ENCODE results near the gene SH3PXD2A.
A peak's percentile ranks its signal among the peaks of the same experiment; 100 is the strongest.
"Not testable (repeated sequence)": the region's sequence is repeated elsewhere in the genome, so short reads cannot be mapped to it uniquely, and the experiment has no call there.

Gene SH3PXD2A

GRCh38 chr10:103770139-103770538, 85.2 kb downstream of the SH3PXD2A start:
- no peak for DNase-seq (ENCODE audit: low read depth in 1 of 2, low spot score in 1 of 2)

- DNase-seq (ENCODE audit: low read depth in 1 of 2, low spot score in 1 of 2), result no peak
Measured at GRCh38 chr10:103769176-103769575, 86.2 kb downstream of the SH3PXD2A start.

DNA sequence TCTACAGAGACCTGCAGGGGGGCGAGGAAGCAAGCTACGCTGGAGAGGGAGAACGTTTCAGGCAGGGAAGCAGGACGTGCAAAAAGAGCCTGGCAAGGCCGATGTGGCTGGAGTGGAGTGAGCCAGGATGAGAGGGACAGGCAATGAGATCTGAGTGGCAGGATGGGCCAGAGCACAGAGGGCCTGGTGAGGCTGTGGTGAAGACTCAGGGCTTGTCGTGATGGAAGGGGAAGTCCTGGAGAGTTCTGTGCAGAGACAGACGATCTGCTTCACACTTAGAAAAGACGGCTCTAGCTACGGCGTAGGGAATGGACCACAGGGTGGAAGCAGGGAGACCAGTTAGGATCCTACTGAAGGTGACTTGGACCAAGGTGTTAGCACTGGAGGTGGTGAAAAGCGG, 87.0 kb downstream of the SH3PXD2A start:
- no peak for DNase-seq (ENCODE audit: low read depth in 1 of 2, low spot score in 1 of 2)

DNA sequence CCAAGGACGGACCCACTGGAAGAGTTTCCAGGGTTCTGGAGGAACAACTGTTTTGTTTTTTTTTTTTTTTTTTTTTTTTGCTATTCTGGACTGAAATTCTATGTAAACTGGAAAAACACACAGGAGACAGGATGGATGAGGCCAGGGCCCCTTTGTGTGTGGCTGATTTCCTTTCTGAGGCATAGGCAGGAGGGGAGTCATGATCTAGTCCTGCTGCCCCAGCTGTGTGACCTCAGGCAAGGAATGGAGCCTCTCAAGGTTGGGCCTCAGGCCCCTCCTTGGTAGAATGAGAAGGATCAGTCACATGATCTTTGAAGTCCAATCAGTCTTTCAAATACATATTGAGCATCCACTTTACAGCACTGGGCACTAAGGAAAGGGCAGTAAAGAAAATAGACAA, 87.6 kb downstream of the SH3PXD2A start:
- no peak for DNase-seq (ENCODE audit: low read depth in 1 of 2, low spot score in 1 of 2)

GRCh38 chr10:103766751-103767505, 88.4 kb downstream of the SH3PXD2A start:
- DNase-seq (ENCODE audit: low read depth in 1 of 2, low spot score in 1 of 2), result no peak

DNA sequence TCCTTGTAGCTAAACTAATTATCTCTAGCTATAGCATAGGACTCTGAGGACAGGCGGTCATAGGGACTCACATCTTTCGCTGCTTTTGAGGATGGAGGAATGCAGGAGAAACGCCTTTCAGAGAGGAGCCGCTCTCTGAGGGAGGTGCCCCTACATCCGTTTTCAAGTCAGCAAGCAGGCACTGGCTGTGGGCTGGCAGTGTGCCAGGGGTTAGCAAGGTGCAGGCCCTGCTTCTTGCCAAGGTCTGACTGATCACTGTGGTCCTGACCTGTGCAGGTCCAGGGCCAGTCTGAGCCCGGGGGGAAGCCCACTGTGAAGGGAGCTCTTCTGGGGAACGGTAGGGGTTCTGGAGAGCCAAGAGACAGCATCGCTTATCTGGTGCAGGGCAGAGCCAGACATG, 89.4 kb downstream of the SH3PXD2A start:
- DNase-seq (ENCODE audit: low read depth in 1 of 2, low spot score in 1 of 2), result peak; percentile 45 to 46

DNA sequence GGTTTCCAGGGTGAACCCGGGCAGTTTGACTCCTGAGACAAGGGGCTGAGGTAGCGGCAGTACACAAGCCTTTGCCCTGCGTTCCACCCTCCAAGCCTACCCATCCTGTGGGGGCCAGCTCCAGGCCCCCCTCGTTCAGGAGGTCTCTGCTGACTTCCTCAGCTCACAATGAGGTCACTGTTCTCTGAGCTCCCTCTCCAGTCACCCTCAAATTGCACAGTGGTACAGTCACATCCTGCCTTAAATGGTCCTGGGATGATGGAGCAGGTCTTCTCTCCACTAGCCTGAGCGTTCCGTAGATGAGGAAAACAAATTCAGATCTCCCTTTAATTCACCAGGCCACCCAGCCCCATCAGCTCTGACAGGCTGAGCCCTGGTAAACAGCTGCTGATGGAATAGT, 90.2 kb downstream of the SH3PXD2A start:
- no peak for DNase-seq (ENCODE audit: low read depth in 1 of 2, low spot score in 1 of 2)

GRCh38 chr10:103764296-103765088, 90.9 kb downstream of the SH3PXD2A start:
- DNase-seq (ENCODE audit: low read depth in 1 of 2, low spot score in 1 of 2), result no peak

GRCh38 chr10:103763374-103764202, 91.8 kb downstream of the SH3PXD2A start:
- no peak for DNase-seq (ENCODE audit: low read depth in 1 of 2, low spot score in 1 of 2)

DNA sequence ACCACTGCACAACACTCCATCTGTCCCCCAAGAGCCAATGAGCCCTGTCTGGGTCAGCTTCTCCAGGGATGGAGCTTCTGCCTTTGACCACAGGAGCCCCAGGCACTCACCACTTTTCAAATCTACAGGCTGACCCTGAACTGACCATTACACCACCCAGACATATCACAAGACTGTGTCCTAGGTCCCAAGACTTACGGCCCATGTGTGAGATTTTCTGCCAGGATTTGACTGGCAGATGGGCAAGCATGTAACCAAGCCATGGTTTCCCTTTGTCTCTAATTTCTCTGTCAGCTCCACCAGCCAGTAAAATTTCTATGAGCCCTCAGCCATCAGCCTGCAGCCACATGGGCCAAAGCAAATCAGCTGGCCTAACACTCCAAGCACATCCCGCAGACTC, 92.5 kb downstream of the SH3PXD2A start:
- DNase-seq (ENCODE audit: low read depth in 1 of 2, low spot score in 1 of 2), result no peak

DNA sequence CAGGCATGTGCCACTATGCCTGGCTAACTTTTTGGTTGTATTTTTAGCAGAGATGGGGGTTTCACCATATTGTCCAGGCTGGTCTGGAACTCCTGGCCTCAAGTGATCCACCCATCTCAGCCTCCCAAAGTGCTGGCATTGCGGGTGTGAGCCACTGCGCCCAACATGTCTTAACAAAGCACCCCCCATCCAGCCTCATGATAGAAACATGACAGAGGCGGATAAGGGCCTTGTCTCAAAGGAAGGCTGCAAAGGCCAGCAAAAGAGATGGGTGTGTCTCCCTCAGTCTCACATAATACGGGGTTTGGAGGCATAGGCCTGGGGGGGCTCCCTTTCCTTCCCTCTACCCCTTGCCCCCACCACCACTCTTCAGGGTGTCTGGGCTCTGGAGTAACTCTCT, 93.2 kb downstream of the SH3PXD2A start:
- no peak for DNase-seq (ENCODE audit: low read depth in 1 of 2, low spot score in 1 of 2)

DNA sequence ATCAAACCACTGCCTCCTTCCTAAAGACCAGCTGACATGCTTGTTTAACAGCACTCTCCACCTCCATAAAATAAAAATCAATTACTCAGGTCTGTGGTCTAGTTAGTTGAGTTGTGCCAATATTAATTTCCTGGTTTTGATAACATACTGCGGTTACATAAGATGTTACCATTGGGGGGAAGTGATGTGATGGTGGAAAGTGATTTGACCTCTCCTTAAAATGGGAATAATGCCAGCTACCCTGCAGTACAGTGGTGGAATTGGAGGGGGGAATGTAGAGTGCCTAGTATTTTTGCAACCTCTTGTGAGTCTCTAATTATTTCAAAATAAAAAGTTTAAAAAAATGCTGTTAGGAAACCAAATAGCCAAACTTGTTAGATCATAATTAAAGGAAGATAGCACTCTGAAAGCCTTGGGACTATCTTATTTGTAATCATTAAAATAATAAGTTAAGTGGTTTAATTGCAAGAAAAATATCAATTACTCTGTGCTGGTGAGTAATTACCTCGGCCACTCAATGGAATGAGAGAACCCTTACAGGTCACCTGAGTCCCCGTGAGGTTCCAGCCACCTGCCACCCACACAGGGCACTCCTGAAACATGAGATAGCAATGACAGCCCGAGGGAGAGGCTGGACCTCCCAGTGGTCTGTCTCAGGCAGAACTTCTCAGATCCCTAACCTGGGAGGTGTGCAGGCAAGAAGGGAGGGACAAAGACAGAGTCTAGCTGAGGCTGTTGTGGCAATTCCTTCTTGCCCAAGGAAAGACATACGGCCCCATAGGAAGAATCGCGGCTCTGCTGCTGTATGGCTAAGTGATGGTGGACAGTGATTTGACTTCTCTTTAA, 94.1 kb downstream of the SH3PXD2A start:
- DNase-seq (ENCODE audit: low read depth in 1 of 2, low spot score in 1 of 2), result no peak

DNA sequence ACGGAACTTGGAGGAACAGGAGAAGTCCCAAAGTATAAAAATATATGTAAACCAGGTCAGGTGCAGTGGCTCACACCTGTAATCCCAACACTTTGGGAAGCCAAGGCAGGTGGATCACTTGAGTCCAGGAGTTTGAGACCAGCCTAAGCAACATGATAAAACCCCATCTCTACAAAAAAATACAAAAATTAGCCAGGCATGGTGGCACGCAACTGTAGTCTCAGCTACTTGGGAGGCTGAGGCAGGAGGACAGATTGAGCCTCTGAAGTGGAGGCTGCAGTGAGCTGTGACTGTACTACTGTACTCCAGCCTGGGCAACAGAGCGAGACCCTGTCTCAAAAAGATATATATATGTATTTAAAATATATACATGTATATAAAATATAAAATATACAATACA, 95.1 kb downstream of the SH3PXD2A start:
- DNase-seq (ENCODE audit: low read depth in 1 of 2, low spot score in 1 of 2), result not testable (repeated sequence)

DNA sequence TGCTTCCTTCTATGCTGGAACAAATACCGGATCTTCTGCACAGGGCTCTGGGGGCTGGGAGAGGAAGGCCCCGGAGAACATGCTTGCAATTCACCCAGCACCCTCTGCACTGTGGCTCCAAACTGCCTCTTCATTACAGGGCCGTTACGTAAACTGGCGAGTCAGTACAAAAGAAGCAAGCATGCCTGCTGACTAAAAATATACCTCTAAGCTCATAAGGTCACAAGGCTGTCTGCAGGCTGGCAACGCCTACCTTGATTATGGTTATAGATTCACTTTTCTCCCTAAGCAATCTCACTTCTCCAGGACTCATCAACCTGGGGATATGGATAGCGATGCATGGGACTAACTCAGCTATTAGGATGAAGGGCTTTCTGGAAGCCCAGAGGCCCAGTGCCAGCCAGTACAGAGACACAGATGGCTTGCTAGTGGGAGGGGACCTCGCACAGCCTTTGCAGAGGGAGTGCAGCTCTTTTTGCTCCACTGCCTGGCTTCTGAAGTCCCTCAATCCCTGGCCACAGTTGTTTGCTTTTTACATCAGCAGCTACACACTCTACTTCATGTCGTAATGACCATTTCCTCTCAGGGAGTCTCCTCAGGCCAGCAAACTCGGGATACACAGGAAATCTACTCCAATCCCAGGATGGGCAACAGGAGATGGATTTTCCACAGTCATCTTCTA, 96.1 kb downstream of the SH3PXD2A start:
- DNase-seq (ENCODE audit: low read depth in 1 of 2, low spot score in 1 of 2), result no peak

DNA sequence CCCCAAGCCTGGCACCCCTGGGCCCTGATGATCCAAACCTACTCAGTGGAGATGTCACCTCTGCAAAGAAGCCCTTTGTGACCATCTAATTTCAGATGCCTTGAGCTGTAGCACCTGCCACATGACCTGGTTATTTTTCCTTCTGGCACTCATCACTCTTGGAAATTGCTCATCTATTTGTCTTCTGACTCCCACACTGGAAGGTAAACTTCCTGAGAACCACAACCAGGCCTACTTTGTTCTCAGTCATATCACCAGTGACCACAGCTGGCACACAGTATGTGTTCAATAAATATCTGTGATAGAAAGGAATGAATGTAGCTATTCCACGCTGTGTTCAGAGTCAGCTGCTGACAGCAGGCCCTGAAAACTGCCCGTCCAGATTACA, 97.1 kb downstream of the SH3PXD2A start:
- no peak for DNase-seq (ENCODE audit: low read depth in 1 of 2, low spot score in 1 of 2)

DNA sequence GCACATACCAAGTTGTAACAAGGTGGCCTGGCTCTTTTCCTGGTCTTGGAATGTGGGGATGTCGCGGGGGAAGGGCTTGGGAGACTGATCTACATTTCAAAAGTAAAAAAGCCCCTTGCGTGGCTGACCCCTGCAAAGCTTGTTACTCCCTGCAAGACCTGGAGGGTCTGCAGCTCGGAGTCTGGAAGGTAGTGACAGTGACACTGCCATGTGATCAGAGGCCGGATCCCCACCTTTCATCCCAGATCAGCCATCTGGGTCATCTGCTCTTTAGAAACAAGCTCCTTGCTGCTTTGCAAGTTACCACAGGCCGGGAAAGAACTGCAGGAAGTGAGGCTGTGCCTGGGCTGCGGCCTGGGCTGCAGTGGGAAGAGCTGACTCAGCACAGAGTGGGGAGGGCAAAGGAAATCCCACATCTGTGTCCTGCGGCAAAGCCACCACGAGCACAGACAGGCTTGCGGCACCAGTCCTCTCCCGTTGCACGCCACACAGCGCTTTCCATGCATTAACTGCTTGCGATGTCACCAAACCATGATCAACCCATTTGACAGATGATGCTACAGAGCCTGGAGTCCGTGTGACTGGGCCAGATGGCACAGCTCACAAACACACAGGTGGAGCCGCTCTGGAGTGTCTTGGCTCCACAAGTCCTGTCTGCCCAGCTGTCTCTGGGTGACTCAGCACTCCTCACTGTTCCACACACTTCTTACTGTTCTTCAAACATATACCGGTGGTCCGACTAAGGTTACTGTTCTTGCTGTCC, 97.7 kb downstream of the SH3PXD2A start:
- peak; percentile 23 to 56 for DNase-seq (ENCODE audit: low read depth in 1 of 2, low spot score in 1 of 2)

DNA sequence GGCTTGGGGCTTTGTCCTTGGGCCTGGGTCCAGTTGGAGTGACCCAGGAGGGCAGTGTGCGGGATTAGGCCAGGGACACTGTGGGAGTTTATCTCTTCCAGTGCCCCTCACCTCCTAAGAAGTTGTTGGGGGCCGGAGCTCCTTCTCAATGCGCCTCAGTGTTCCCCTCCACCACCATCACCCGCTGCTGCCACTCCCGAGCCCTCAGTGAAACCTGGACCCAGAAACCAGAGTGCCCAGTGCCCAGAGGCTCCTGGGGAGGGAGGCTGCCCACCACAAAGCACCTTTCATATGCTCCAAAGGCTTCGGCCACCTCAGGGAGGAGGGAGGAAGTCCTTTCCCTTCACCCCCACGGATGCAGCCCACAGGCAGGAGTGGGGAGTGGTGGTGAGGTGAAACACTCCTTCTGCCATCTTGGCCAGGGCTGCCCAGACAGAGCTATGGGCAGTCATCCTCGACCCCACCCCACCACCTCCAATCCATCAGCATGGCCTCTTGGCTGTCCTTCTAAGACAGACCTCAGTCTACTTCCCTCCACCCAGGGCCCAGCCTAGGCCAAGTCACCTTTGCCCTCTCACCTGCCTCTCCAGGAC, 99.0 kb downstream of the SH3PXD2A start:
- no peak for DNase-seq (ENCODE audit: low read depth in 1 of 2, low spot score in 1 of 2)

DNA sequence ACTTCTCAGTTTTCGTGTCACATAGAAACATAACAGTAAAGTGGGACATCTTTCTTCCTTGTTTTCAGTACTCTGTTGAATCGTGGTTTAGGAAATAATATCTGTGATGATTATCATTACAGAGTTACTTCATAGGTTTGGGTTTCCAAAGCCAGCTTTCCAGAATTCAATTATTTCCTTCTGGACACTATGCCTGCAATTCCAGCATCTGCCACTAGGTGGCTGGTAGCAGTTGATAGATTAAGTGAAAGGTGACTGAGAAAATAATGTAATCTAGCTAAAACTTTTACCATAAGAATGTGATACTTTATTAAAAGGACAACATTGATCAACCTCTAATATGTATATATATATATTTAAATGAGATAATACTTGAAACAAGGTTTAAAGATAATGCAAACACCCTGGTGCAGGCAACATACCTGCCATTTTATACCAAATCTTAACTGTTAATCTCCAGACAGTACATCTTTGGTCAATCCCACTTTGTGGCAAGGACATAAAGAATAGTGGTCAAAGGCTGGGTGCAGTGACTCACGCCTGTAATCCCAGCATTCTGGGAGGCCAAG, 102.6 kb downstream of the SH3PXD2A start:
- DNase-seq (ENCODE audit: low read depth in 1 of 2, low spot score in 1 of 2), result no peak
